Right cardiac atrium (tissue), 5 donors: ENCODE measurements around the gene TSTD1. TPM values are rescaled to one million over a fixed set of nuclear protein-coding genes. Genes with fewer than 3 reads are reported as not detected.
A peak's percentile ranks its signal among the peaks of the same experiment; 100 is the strongest.
"Not testable (repeated sequence)": the region's sequence is repeated elsewhere in the genome, so short reads cannot be mapped to it uniquely, and the experiment has no call there.

Experiments used
- ATAC-seq, 2 donors: fragments of 200-7000 bp; cut with Tn5 transposase; one replicate each; pipeline versions ENCODE4 v1.8.0 to v1.9.1; 2020; ENCODE audit warnings: moderate library complexity in 2 of 2, mild to moderate bottlenecking in 1 of 2
- DNase-seq, 3 donors: peaks; one replicate each; pipeline ENCODE4 v3.0.0-alpha.2; 2020
- H3K27ac ChIP-seq: one replicate; pipeline ENCODE4 v1.5.1; 2013; ENCODE audit warnings: mild to moderate bottlenecking, low read length, control low read depth, moderate library complexity
- H3K27me3 ChIP-seq: one replicate; pipeline ENCODE4 v1.6.1; 2013; ENCODE audit not compliant: control insufficient read depth, insufficient read depth
- H3K4me1 ChIP-seq: one replicate; pipeline ENCODE4 v1.6.1; 2013; ENCODE audit warnings: low read length; ENCODE audit not compliant: control insufficient read depth, insufficient read depth
- H3K4me3 ChIP-seq: one replicate; pipeline ENCODE4 v1.5.1; 2013; ENCODE audit warnings: low read length, control low read depth
- H3K9me3 ChIP-seq: one replicate; pipeline ENCODE4 v1.6.1; 2013; ENCODE audit warnings: low read length; ENCODE audit not compliant: control insufficient read depth
- WGBS: extraction: QIAGEN DNeasy Blood & Tissue Kit; methylation state at CpG from one replicate; pipeline ENCODE4 v1.1.7; 2013; 5-methylcytosine and 5-hydroxymethylcytosine counted together
- intact Hi-C, 4 donors: fragments of 100-400 bp; cut with DNase I; formaldehyde crosslinking; loops; one replicate each; pipeline versions ENCODE4 v1.11.0 to v1.14.0; 2022 to 2023
- polyA plus RNA-seq: library from polyadenylated mRNA; stranded (reverse); fragments of 200-250 nt; gene quantifications from one replicate; pipeline ENCODE4 v1.2.3, GENCODE V29; 2013
- total RNA-seq, 4 donors: library from RNA; stranded (reverse); fragmentation: NEBNext Ultra II Directional; extraction: Animal tissue kit (Norgen Biotek cat#: 25700); gene quantifications; one replicate each; pipeline ENCODE4 v1.2.1, GENCODE V29; 2021
- donor health status: healthy with polysubstance abuse.
- donor health status: DM: no; HTN: yes; CAD: no.
- donor health status: DM: no; HTN: no; CAD: no.
- donor health status: DM: no; HTN: yes; CAD: no; lungs with severe emphysema.
- donor health status: DM: yes; HTN: yes; CAD: no.

Gene TSTD1
- total and polyA plus RNA-seq, 5 donors, result 23.5 to 63.6 (median 40.0) TPM

DNA sequence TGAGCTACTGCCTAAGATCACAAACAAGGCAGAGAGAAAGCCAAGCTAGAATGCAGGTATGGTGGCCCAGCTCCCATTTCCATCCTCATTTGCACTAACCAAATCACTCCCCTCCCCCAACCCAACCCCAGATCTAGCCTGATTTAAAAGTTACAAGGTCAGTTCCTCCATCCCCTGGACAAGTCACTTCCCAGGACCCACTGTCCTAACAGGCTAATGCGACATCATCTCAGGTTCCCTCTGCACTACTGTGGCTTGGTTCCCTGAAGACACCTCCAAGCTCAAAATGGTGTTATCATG, 20.2 kb downstream of the TSTD1 start:
- Histone ChIP-seq H3K27ac (no peak overlapping the region), H3K27me3 (no peaks in the 10 kb centered on the region)

DNA sequence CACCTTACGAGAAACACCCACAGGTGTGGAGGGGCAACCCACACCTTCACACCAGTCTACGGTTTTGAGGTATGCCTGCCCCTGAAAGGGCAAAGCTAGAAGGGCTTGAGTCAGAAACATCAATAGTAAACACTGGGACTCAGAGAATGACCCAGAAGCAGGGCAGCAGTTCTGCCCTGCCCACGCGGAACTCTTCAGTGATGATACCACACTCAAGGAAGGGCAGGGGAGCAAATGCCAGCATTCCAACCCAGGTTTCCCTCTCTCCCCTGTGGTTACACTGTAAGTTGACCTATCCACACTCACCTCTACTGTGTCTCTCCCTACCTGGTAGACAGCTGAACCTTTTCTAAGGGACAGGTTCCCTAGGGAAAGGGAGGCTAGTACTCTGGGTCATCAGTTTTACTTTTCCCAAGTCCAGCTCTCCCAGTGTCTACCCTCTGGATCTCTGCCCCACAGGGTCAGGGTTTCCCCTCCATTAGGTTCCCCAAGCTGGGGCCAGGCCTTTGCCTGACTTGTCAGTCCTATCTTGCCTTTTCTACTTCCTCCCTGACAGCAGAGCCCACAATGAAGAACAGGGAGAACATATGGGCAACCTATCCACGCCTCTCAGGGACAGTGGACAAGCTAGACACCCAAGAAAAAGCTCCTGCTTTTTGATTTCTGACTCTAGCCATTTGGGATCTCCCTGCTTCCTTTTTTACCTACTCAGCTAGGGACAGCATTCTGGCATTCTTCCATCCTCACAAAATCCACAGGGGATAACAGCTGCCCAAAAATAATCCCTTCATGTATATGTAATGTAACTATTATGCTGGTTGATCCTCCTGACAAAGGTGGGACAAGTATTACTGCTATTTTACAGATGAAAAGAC, 20.8 kb downstream of the TSTD1 start:
- DNase-seq (no peak), ATAC-seq (no peak)
- intact Hi-C loops, result no loop called here
- Histone ChIP-seq H3K27ac (no peak overlapping the region), H3K4me3 (no peak overlapping the region), H3K9me3 (no peaks in the 10 kb centered on the region), H3K4me1 (peaks cover 14% of the 10 kb centered on the region), H3K27me3 (no peaks in the 10 kb centered on the region)
- 85% methylated on average over 5 of the region's 5 CpGs for WGBS

More for the DNA sequence above, 20.2 kb downstream of the TSTD1 start:
- DNase-seq (no peak), ATAC-seq (no peak)
- Histone ChIP-seq H3K9me3 (no peaks in the 10 kb centered on the region), H3K4me1 (peaks cover 11% of the 10 kb centered on the region), H3K4me3 (no peak overlapping the region)
- intact Hi-C loops, result no loop called here
- 81% methylated on average over 1 of the region's 1 CpG for WGBS

DNA sequence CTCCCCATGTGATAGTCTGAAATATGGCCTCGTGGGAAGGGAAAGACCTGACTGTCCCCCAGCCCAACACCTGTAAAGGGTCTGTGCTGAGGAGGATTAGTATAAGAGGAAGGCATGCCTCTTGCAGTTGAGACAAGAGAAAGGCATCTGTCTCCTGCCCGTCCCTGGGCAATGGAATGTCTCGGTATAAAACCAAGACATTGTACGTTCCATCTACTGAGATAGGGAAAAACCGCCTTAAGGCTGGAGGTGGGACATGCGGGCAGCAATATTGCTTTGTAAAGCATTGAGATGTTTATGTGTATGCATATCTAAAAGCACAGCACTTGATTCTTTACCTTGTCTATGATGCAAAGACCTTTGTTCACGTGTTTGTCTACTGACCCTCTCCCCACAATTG, 21.6 kb downstream of the TSTD1 start:
- H3K27me3 ChIP-seq, H3K27ac ChIP-seq, H3K9me3 ChIP-seq, DNase-seq, ATAC-seq, H3K4me3 ChIP-seq, intact Hi-C loops: not testable (repeated sequence)
- H3K4me1 ChIP-seq, result peaks cover 14% of the 10 kb centered on the region
- WGBS, result 73% methylated on average over 7 of the region's 7 CpGs

DNA sequence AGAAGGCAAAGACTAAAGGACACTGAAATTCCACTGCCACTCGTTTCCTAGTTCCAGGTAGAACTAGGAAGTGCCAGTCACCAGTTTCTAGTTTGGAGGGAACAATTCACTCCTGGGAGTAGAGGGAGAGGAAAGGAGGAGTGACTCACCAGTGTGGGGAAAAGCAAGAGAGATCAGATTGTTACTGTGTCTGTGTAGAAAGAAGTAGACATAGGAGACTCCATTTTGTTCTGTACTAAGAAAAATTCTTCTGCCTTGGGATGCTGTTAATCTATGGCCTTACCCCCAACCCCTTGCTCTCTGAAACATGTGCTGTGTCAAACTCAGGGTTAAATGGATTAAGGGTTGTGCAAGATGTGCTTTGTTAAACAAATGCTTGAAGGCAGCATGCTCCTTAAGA, 22.1 kb downstream of the TSTD1 start:
- DNase-seq, ATAC-seq, H3K9me3 ChIP-seq, intact Hi-C loops, H3K27me3 ChIP-seq, H3K4me3 ChIP-seq, H3K27ac ChIP-seq: not testable (repeated sequence)
- 58% methylated on average over 1 of the region's 1 CpG for WGBS
- H3K4me1 ChIP-seq, result peaks cover 14% of the 10 kb centered on the region

DNA sequence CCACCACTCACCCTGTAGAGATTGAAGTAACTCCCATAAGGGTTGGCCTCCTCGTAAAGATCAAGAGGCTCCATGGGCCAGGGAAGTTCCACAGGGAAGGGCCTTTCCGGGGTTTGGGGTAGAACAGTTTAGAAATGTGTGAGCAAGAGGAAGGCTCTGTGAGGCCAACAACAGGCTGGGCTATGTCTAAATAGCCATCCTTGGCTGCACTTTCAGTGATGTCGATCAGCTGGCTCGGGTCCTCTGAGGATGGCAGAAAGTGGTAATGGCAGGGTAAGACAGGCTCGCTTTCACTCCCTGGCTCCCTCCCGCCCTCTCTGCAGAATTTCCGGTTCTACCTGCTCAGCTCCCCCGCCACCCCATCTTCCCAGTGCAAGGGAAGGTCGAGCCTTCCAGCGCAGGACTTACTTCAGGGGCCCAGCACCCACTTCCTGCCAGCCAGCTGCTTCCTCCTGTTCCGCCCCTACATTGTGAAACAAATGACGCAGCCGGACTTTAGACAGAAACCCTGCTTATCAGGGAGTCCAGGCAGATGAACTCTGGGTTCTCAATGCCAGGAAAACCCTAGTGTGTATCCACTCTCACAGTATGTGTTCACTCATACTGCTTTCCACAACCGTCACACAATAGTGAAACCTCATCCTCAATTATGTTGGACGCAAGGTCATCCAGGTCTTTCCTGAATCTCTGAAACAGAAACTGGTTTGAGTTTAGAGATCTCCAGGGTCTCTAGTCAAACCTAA, 25.1 kb downstream of the TSTD1 start:
- H3K27ac ChIP-seq, result peak overlapping the region; percentile 96
- peak; percentile 97 for ATAC-seq
- no peak overlapping the region for H3K4me3 ChIP-seq
- H3K27me3 ChIP-seq, result no peaks in the 10 kb centered on the region
- H3K4me1 ChIP-seq, result peaks cover 10% of the 10 kb centered on the region
- intact Hi-C loops, result no loop called here
- WGBS, result 32% methylated on average over 15 of the region's 15 CpGs
- H3K9me3 ChIP-seq, result no peaks in the 10 kb centered on the region
- peak; percentile 88 to 92 (median 90) for DNase-seq

DNA sequence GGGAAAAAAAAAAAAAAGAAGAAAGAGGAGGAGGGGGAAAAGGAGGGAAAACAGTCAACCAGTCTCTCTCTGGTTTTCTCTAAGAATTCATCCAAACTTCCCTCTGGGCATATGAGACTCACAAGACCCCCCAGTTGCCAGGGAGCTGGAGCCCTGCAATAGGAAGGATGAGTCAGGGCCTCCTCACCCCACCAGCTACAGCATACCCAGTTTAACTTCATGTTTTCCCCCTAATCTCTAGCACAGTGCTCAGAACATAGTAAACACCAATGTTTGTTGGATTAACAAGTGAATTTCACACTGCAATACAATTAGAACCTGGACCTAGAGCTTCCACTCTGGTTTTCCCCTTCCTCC, 25.7 kb downstream of the TSTD1 start:
- no peaks in the 10 kb centered on the region for H3K9me3 ChIP-seq
- no peaks in the 10 kb centered on the region for H3K27me3 ChIP-seq
- peak overlapping the region; percentile 96 for H3K27ac ChIP-seq
- intact Hi-C loops, result no loop called here
- ATAC-seq (peak in 1 of 2 donors; percentile 32), DNase-seq (no peak)
- H3K4me3 ChIP-seq, result no peak overlapping the region
- H3K4me1 ChIP-seq, result peaks cover 8% of the 10 kb centered on the region

DNA sequence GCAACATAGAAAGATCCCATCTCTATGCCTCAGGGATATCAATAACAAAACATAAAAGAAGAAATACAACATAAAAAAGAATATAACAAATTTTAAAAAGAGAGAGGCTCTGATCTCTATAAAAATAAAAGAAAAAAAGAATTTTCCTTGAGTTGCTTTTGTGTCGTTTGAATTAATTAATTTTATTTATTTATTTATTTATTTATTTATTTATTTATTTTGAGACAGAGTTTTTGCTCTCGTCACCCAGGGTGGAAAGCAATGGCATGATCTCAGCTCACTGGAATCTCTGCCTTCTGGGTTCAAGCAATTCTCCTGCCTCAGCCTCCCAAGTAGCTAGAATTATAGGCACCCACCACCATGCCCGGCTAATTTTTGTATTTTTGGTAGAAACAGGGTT, 26.3 kb downstream of the TSTD1 start:
- H3K27ac ChIP-seq, result no peak overlapping the region
- no peak for DNase-seq
- intact Hi-C loops, result no loop called here
- H3K4me3 ChIP-seq, result no peak overlapping the region
- ATAC-seq, result no peak
- H3K9me3 ChIP-seq, result no peaks in the 10 kb centered on the region
- peaks cover 5% of the 10 kb centered on the region for H3K4me1 ChIP-seq
- H3K27me3 ChIP-seq, result no peaks in the 10 kb centered on the region
- WGBS, result 91% methylated on average over 3 of the region's 3 CpGs

DNA sequence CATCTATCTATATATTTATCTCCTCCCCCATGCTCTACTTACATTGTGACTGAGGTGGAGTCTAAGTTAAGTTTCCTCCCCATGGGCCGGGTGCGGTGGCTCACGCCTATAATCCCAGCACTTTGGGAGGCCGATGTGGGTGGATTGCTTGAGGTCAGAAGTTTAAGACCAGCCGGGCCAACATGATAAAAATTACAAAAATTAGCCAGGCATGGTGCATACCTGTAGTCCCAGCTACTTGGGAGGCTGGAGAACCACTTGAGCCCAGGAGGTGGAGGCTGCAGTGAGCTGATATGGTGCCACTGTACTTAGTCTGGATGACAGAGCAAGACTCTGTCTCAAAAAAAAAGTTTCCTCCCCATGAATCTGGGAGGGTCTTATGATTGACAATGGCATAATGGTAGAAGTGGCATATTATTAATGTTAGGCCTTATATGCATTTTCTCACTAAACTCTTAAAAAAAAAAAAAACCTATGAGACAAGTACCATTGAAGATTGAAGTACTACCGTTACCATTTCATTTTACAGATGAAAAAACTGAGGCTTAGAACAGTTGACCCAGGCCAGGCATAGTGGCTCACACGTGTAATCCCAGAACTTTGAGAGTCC, 29.1 kb downstream of the TSTD1 start:
- ATAC-seq (no peak), DNase-seq (no peak)
- Histone ChIP-seq H3K4me1 (peaks cover 5% of the 10 kb centered on the region), H3K27ac (no peak overlapping the region), H3K4me3 (no peak overlapping the region), H3K27me3 (no peaks in the 10 kb centered on the region), H3K9me3 (no peaks in the 10 kb centered on the region)
- intact Hi-C loops, result no loop called here
- 84% methylated on average over 7 of the region's 7 CpGs for WGBS

DNA sequence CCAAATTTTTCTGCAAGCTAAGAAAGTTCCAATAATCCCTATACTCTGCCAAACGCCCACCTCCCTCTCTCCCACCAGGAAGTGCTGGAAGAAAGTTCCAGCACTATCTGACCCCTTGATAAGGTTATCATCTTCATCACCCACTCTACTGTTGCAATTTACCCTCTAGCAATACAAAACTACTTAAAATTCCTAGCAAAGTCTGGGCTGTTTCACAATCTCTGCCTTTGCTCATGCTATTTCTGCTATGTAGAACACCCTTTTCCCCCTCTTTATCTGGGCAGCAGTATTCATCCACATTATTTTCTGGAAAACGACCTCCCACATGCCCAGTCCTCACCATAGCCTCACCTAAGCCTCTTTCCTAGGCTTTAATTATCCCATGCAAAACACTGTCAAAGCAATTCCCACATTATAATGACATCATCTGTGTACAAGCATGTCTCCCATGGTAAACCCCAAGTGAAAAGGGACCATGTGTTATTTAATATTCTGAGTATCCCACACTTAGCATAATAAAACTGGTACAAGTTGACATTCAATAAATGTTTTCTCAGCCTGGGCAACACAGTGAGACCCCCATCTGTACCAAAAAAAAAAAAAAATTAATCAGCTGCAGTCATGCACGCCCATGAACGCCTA, 29.8 kb downstream of the TSTD1 start:
- Histone ChIP-seq H3K27ac (no peak overlapping the region), H3K4me3 (no peak overlapping the region), H3K9me3 (no peaks in the 10 kb centered on the region), H3K4me1 (peaks cover 4% of the 10 kb centered on the region), H3K27me3 (no peaks in the 10 kb centered on the region)
- no peak for ATAC-seq
- 59% methylated on average over 4 of the region's 4 CpGs for WGBS
- intact Hi-C loops, result no loop called here
- DNase-seq, result no peak

DNA sequence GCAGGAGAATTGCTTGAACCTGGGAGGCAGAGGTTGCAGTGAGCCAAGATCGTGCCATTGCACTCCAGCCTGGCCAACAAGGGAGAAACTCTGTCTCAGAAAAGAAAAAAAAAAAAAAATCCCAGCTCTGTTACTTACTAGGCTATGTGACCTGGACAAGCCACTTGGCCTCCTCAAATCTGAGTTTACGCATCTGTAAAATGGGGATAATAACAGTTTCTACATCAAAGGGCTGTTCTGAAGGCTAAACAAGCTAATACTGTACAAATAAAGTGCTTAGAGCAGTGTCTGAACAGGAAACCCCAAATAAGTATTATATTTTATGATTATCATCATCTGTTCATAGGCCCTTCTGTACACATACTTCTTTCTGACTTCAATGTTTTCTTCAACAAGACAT, 31.4 kb downstream of the TSTD1 start:
- no peak overlapping the region for H3K4me3 ChIP-seq
- H3K9me3 ChIP-seq, result no peaks in the 10 kb centered on the region
- ATAC-seq, result no peak
- H3K4me1 ChIP-seq, result no peaks in the 10 kb centered on the region
- WGBS, result 96% methylated on average over 2 of the region's 2 CpGs
- DNase-seq, result no peak
- intact Hi-C loops, result no loop called here
- H3K27ac ChIP-seq, result no peak overlapping the region
- no peaks in the 10 kb centered on the region for H3K27me3 ChIP-seq

DNA sequence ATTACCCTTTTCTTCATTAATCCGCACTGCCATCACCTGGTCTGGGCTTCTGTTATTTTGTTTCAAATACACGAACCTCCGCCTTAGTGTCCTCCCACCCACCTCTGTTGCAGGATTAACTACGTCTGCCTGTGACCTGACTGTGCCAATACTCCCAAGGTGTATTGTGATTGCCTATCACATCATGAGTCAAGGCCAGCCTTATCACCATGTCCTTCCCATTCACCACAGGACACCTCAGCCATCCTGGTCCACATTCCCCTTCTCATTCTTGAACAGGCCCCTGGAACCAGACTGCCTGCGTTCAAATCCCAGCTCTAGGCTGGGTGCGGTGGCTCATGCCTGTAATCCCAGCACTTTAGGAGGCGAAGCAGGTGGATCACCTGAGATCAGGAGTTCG, 32.2 kb downstream of the TSTD1 start:
- no peak overlapping the region for H3K4me3 ChIP-seq
- H3K4me1 ChIP-seq, result no peaks in the 10 kb centered on the region
- no peaks in the 10 kb centered on the region for H3K9me3 ChIP-seq
- H3K27ac ChIP-seq, result no peak overlapping the region
- ATAC-seq (no peak), DNase-seq (no peak)
- intact Hi-C loops, result no loop called here
- H3K27me3 ChIP-seq, result no peaks in the 10 kb centered on the region
- WGBS, result 95% methylated on average over 8 of the region's 8 CpGs
